ENCODE data around the gene COL27A1.
"Not testable (repeated sequence)": the region's sequence is repeated elsewhere in the genome, so short reads cannot be mapped to it uniquely, and the experiment has no call there.

DNA sequence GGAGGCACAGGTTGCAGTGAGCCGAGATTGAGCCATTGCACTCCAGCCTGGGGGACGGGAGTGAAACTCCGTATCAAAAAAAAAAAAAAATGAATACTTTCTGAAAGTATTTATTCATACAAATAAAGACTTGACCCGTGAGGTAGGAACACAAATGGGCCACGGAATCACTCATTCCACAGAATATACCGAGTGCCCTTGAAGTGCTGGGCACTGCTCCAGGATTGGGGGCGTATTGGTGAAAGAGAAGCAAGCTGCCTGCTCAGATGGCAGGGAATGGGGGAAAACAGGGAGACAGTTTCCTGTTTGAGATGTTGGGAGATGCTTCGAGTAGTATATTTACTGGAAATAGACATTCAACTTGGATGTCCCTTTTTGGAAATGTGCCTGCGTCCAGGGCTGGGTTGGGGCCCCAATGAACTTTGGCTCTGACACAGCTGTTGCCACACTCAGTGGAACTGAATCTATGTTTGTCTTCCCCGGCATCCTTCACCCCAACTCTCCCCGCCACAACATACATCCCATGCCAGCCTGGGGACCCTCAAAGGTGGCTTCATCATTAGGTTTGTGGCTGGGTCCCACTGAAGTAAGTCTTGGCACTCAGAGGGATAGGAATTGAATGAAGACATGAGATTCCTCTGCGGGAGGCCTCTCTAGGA, 167.0 kb downstream of the COL27A1 start:
- TF ChIP-seq, protein P1, sequence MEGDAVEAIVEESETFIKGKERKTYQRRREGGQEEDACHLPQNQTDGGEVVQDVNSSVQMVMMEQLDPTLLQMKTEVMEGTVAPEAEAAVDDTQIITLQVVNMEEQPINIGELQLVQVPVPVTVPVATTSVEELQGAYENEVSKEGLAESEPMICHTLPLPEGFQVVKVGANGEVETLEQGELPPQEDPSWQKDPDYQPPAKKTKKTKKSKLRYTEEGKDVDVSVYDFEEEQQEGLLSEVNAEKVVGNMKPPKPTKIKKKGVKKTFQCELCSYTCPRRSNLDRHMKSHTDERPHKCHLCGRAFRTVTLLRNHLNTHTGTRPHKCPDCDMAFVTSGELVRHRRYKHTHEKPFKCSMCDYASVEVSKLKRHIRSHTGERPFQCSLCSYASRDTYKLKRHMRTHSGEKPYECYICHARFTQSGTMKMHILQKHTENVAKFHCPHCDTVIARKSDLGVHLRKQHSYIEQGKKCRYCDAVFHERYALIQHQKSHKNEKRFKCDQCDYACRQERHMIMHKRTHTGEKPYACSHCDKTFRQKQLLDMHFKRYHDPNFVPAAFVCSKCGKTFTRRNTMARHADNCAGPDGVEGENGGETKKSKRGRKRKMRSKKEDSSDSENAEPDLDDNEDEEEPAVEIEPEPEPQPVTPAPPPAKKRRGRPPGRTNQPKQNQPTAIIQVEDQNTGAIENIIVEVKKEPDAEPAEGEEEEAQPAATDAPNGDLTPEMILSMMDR (IDR thresholded peaks at IDR 0.05; ENCODE audit: borderline replicate concordance, extremely low read depth, low read length, poor library complexity, severe bottlenecking) = not testable (repeated sequence)
- not testable (repeated sequence) for TF ChIP-seq EZH2 (IDR thresholded peaks at IDR 0.05; ENCODE audit: borderline replicate concordance, low read depth, low read length, severe bottlenecking)
